HFFc6 (cell line): ENCODE results near the gene NRF1. TPM values are rescaled to one million over a fixed set of nuclear protein-coding genes. Genes with fewer than 3 reads are reported as not detected.

Experiments used
- DNase-seq: peaks from one replicate; pipeline ENCODE4 v3.0.0-alpha.2; 2018
- H3K27ac Mint-ChIP-seq: 2 replicates; pipeline ENCODE4 v1.8.0; 2020; ENCODE audit warnings: mild to moderate bottlenecking, mixed read lengths
- H3K27me3 Mint-ChIP-seq: 2 replicates; pipeline ENCODE4 v1.8.0; 2021; ENCODE audit warnings: mild to moderate bottlenecking, moderate library complexity, mixed read lengths; ENCODE audit not compliant: insufficient read depth
- H3K36me3 Mint-ChIP-seq: 2 replicates; pipeline ENCODE4 v1.8.0; 2021; ENCODE audit warnings: low read depth, mixed read lengths
- H3K4me1 Mint-ChIP-seq: 2 replicates; pipeline ENCODE4 v1.8.0; 2020; ENCODE audit warnings: low read depth, mixed read lengths
- H3K4me3 Mint-ChIP-seq: 2 replicates; pipeline ENCODE4 v1.8.0; 2020; ENCODE audit warnings: mild to moderate bottlenecking, moderate library complexity, mixed read lengths
- H3K9me3 Mint-ChIP-seq: 2 replicates; pipeline ENCODE4 v1.8.0; 2020; ENCODE audit warnings: mild to moderate bottlenecking, mixed read lengths
- total RNA-seq, 6 experiments: library from RNA; stranded (reverse); fragmentation: NEBNext Ultra II Directional; extraction: Animal tissue kit (Norgen Biotek cat#: 25700); gene quantifications; 2 replicates in 1 of 6; 3 replicates in 5 of 6; pipeline ENCODE4 v1.2.3, GENCODE V29; 2021
- TF ChIP-seq, protein P1 (sequence below): fragments of 200-600 bp; sonication (generic); IDR thresholded peaks from 2 replicates; pipeline ENCODE4 v1.5.0; 2021; ENCODE audit warnings: antibody characterized with exemption, mild to moderate bottlenecking

NRF1 gene
- total RNA-seq, 6 experiments from 2014 or later = 8.8 to 11.8 (median 10.4) TPM

DNA sequence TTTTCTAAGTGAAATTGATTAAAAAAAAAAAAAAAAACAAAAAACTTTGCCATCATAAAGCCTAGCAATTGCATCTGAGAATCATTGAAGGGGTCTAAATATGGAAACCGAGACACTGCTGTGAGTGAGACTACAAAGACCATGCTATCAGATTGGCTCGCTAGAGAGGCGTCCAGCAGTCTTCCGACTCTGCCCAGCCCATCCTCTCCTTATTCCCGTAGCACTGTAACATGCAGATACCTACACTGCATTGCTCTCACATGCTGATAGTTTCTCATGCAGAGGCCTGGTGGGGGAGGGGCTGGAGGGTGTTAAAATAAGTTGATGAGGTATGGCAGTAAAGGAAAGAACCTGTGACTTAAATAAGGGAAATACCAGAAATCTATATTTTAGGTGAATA lies 130.7 kb downstream of the NRF1 start:
- H3K4me1 Mint-ChIP-seq = peaks cover 24% of the 10 kb centered on the region
- peaks cover 2% of the 10 kb centered on the region; the same call in 1 of the 2 replicates for H3K27me3 Mint-ChIP-seq
- H3K27ac Mint-ChIP-seq = no peak overlapping the region
- H3K4me3 Mint-ChIP-seq = no peak overlapping the region
- TF ChIP-seq, protein P1, sequence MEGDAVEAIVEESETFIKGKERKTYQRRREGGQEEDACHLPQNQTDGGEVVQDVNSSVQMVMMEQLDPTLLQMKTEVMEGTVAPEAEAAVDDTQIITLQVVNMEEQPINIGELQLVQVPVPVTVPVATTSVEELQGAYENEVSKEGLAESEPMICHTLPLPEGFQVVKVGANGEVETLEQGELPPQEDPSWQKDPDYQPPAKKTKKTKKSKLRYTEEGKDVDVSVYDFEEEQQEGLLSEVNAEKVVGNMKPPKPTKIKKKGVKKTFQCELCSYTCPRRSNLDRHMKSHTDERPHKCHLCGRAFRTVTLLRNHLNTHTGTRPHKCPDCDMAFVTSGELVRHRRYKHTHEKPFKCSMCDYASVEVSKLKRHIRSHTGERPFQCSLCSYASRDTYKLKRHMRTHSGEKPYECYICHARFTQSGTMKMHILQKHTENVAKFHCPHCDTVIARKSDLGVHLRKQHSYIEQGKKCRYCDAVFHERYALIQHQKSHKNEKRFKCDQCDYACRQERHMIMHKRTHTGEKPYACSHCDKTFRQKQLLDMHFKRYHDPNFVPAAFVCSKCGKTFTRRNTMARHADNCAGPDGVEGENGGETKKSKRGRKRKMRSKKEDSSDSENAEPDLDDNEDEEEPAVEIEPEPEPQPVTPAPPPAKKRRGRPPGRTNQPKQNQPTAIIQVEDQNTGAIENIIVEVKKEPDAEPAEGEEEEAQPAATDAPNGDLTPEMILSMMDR = no peak
- H3K9me3 Mint-ChIP-seq = no peaks in the 10 kb centered on the region
- no peak for DNase-seq
- H3K36me3 Mint-ChIP-seq = no peaks in the 10 kb centered on the region

DNA sequence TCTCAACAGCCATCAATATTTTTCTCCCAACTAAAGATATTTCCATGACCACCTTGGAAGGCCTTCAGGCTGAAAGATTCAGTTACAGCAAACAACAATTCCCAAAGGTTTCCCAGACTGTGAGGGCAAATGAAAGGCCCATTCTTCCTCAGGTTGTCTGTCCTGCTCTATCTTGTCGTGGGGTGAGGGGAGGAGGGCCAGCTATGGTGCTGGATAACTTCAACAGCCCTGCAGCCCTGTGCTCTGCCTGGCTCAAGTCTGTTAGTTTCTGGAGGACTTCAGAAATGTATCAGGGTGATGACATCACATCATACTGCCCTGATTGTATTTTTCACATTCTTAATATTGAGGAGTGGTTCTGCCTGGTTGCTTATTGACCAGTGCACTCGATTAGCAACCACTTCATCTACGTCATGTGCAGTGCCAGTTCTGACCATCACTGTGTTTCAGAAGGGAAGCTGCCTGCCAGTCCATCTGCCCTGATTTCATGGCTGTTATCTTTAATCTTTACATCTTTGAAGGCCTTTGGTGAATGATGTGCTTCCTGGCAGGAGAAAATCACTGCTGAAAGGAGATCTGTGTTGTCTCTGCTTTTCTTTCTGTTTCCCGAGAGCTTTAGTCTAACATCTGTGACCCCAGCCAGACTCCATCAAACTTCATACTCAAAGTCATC lies 135.5 kb downstream of the NRF1 start:
- no peak for DNase-seq
- H3K9me3 Mint-ChIP-seq = no peaks in the 10 kb centered on the region
- H3K4me1 Mint-ChIP-seq = no peaks in the 10 kb centered on the region
- H3K4me3 Mint-ChIP-seq = no peak overlapping the region
- no peak overlapping the region for H3K27ac Mint-ChIP-seq
- peaks cover 4% of the 10 kb centered on the region; the same call in 1 of the 2 replicates for H3K36me3 Mint-ChIP-seq
- TF ChIP-seq, protein P1 = no peak
- peaks cover 2% of the 10 kb centered on the region; the same call in 1 of the 2 replicates for H3K27me3 Mint-ChIP-seq

GRCh38 chr7:129748356-129749109 lies 137.0 kb downstream of the NRF1 start:
- Mint-ChIP-seq H3K4me1 (no peaks in the 10 kb centered on the region), H3K27ac (no peak overlapping the region), H3K36me3 (peaks cover 4% of the 10 kb centered on the region; the same call in 1 of the 2 replicates), H3K4me3 (no peak overlapping the region), H3K27me3 (no peaks in the 10 kb centered on the region), H3K9me3 (no peaks in the 10 kb centered on the region)
- TF ChIP-seq, protein P1 = no peak
- DNase-seq = no peak

DNA sequence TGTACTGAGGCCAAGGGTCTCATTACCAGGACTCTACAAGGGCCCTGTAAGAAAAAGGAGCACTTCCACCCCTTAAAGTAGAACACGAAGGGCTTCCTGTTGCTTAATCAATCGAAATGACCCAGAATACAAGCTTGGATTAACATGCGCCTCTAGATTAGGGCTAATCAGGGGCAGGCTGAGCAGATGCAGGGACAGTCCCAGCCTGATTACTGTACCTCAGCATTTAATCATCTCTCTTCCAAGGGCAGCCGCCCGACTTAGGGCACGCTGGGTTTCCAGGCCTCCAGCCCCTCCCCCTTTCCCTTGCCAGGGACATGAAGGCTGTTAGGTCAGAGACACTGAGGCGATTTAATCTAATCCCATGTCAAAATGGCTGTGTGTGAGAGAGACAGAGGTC lies 138.6 kb downstream of the NRF1 start:
- no peak for DNase-seq
- H3K36me3 Mint-ChIP-seq = peaks cover 4% of the 10 kb centered on the region; the same call in 1 of the 2 replicates
- no peak overlapping the region for H3K27ac Mint-ChIP-seq
- H3K4me1 Mint-ChIP-seq = no peaks in the 10 kb centered on the region
- H3K9me3 Mint-ChIP-seq = no peaks in the 10 kb centered on the region
- no peaks in the 10 kb centered on the region; the same call in 1 of the 2 replicates for H3K27me3 Mint-ChIP-seq
- TF ChIP-seq, protein P1 = no peak
- no peak overlapping the region for H3K4me3 Mint-ChIP-seq

DNA sequence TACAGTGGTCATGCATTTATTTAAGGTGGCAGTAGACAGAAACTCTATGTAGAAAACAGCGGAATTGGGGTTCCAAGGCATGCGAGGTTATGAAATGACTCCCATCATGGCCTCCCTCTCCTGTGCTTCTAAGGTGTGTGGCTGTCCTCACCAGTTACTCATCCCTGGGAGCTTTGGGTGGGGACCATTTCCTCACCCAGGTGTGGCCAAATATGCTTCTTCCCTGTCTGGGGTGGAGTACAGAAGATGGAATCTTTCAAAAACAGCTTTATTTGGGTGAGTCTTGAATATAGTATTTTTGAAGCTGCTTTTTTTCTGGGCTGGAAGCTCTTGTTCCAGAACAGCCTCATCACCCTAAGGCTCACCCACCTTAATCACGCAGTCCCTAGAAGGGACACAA lies 139.0 kb downstream of the NRF1 start:
- TF ChIP-seq, protein P1 = no peak
- peaks cover 4% of the 10 kb centered on the region; the same call in 1 of the 2 replicates for H3K36me3 Mint-ChIP-seq
- H3K27ac Mint-ChIP-seq = no peak overlapping the region
- H3K27me3 Mint-ChIP-seq = no peaks in the 10 kb centered on the region; the same call in 1 of the 2 replicates
- no peaks in the 10 kb centered on the region for H3K4me1 Mint-ChIP-seq
- DNase-seq = no peak
- no peaks in the 10 kb centered on the region for H3K9me3 Mint-ChIP-seq
- no peak overlapping the region for H3K4me3 Mint-ChIP-seq
